Measurements from ENCODE around the gene DDIT3. TPM values are rescaled to one million over a fixed set of nuclear protein-coding genes. Genes with fewer than 3 reads are reported as not detected.
A peak's percentile ranks its signal among the peaks of the same experiment; 100 is the strongest.

The DDIT3 gene
- total and polyA plus RNA-seq, 2 of the 13 experiments (the other 11 are each of a cell fraction or from before 2014, with no cell fraction given) = 27.5 to 48.7 TPM

- TF ChIP-seq, protein P1, sequence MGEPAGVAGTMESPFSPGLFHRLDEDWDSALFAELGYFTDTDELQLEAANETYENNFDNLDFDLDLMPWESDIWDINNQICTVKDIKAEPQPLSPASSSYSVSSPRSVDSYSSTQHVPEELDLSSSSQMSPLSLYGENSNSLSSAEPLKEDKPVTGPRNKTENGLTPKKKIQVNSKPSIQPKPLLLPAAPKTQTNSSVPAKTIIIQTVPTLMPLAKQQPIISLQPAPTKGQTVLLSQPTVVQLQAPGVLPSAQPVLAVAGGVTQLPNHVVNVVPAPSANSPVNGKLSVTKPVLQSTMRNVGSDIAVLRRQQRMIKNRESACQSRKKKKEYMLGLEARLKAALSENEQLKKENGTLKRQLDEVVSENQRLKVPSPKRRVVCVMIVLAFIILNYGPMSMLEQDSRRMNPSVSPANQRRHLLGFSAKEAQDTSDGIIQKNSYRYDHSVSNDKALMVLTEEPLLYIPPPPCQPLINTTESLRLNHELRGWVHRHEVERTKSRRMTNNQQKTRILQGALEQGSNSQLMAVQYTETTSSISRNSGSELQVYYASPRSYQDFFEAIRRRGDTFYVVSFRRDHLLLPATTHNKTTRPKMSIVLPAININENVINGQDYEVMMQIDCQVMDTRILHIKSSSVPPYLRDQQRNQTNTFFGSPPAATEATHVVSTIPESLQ (CRISPR knock-in tag; conservative IDR thresholded peaks at IDR 0.05) = no peak
- TF ChIP-seq ASH2L (IDR thresholded peaks at IDR 0.05; ENCODE audit: insufficient read length, low read depth, low read length) = peak; percentile 22
- TF ChIP-seq HOXA5 (CRISPR knock-in tag; IDR thresholded peaks at IDR 0.05) = no peak
- TF ChIP-seq NFIB (CRISPR knock-in tag; IDR thresholded peaks at IDR 0.05; ENCODE audit: borderline replicate concordance) = no peak
- TF ChIP-seq, protein P2, sequence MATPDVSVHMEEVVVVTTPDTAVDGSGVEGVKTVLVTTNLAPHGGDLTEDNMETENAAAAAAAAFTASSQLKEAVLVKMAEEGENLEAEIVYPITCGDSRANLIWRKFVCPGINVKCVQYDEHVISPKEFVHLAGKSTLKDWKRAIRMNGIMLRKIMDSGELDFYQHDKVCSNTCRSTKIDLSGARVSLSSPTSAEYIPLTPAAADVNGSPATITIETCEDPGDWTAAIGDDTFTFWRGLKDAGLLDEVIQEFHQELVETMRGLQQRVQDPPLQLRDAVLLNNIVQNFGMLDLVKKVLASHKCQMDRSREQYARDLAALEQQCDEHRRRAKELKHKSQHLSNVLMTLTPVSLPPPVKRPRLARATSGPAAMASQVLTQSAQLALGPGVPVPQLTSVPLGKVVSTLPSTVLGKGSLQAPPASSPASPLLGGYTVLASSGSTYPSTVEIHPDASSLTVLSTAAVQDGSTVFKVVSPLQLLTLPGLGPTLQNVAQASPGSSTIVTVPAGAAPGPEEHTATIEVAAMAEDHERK (CRISPR knock-in tag; IDR thresholded peaks at IDR 0.05; ENCODE audit: low read depth) = no peak
- TF ChIP-seq DMAP1 (CRISPR knock-in tag; IDR thresholded peaks at IDR 0.05) = no peak
- 0 out of 2 replicates have a peak, but pooled peaks have one; percentile 6 for TF ChIP-seq ZNF501 (CRISPR knock-in tag; IDR thresholded peaks at IDR 0.05)
- 0 out of 2 replicates have a peak, but pooled peaks have one; percentile 28 for TF ChIP-seq POLR2AphosphoS2 (IDR thresholded peaks at IDR 0.05; ENCODE audit: low read depth, low read length)
- TF ChIP-seq, protein P3, sequence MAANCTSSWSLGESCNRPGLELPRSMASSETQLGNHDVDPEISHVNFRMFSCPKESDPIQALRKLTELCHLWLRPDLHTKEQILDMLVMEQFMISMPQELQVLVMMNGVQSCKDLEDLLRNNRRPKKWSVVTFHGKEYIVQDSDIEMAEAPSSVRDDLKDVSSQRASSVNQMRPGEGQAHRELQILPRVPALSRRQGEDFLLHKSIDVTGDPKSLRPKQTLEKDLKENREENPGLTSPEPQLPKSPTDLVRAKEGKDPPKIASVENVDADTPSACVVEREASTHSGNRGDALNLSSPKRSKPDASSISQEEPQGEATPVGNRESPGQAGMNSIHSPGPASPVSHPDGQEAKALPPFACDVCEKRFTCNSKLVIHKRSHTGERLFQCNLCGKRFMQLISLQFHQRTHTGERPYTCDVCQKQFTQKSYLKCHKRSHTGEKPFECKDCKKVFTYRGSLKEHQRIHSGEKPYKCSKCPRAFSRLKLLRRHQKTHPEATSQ (CRISPR knock-in tag; IDR thresholded peaks at IDR 0.05; ENCODE audit: borderline replicate concordance) = no peak
- TF ChIP-seq, protein P4, sequence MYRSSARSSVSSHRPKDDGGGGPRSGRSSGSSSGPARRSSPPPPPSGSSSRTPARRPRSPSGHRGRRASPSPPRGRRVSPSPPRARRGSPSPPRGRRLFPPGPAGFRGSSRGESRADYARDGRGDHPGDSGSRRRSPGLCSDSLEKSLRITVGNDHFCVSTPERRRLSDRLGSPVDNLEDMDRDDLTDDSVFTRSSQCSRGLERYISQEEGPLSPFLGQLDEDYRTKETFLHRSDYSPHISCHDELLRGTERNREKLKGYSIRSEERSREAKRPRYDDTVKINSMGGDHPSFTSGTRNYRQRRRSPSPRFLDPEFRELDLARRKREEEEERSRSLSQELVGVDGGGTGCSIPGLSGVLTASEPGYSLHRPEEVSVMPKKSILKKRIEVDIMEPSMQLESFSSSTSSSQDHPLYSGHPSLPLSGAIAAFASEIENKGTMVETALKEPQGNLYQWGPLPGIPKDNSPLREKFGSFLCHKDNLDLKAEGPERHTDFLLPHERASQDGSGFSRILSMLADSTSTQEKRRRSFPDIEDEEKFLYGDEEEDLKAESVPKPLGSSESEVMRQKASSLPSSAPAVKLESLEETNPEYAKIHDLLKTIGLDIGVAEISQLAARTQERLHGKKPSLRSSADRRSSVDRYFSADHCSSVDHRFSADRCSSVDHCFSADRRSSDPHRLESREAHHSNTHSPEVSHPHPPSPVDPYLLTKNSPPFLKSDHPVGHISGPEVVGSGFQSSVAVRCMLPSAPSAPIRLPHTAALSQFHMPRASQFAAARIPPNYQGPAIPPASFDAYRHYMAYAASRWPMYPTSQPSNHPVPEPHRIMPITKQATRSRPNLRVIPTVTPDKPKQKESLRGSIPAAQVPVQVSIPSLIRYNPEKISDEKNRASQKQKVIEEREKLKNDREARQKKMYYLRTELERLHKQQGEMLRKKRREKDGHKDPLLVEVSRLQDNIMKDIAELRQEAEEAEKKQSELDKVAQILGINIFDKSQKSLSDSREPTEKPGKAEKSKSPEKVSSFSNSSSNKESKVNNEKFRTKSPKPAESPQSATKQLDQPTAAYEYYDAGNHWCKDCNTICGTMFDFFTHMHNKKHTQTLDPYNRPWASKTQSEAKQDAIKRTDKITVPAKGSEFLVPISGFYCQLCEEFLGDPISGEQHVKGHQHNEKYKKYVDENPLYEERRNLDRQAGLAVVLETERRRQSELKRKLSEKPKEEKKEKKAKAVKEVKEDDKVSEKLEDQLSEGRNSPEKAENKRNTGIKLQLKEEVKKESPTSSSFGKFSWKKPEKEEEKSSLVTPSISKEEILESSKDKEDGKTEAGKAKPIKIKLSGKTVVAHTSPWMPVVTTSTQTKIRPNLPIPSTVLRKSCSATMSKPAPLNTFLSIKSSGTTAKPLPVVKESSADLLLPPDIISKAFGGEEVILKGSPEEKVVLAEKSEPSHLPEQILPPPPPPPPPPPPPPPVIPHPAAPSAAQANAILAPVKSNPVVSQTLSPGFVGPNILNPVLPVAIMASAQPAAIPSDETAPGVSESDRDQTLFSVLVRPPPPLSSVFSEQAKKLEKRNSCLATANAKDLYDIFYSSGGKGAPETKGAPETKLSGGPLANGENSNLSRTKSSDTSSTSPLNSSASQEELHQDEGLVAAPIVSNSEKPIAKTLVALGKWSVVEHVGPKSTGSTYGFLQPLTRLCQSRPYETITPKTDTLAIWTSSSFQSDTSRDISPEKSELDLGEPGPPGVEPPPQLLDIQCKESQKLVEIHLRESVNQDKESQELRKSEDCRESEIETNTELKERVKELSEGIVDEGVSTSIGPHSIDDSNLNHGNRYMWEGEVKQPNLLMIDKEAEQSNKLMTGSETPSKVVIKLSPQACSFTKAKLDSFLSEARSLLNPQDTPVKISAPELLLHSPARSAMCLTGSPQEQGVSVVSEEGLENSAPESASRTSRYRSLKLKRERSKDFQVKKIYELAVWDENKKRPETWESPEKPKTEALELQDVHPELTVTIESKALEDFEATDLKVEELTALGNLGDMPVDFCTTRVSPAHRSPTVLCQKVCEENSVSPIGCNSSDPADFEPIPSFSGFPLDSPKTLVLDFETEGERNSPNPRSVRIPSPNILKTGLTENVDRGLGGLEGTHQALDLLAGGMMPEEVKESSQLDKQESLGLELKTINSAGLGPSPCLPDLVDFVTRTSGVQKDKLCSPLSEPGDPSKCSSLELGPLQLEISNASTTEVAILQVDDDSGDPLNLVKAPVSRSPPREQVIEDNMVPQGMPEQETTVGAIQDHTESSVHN (CRISPR knock-in tag; IDR thresholded peaks at IDR 0.05) = no peak
- TF ChIP-seq MED13 (CRISPR knock-in tag; IDR thresholded peaks at IDR 0.05) = no peak
- TF ChIP-seq HDAC1 (CRISPR knock-in tag; IDR thresholded peaks at IDR 0.05) = no peak
- TF ChIP-seq ZNF678 (CRISPR knock-in tag; IDR thresholded peaks at IDR 0.05) = 0 out of 2 replicates have a peak, but pooled peaks have one; percentile 32
- TF ChIP-seq SP4 (CRISPR knock-in tag; IDR thresholded peaks at IDR 0.05) = 0 out of 2 replicates have a peak, but pooled peaks have one; percentile 10
- TF ChIP-seq ATM (IDR thresholded peaks at IDR 0.05; ENCODE audit: borderline replicate concordance) = no peak
- TF ChIP-seq SP5 (CRISPR knock-in tag; IDR thresholded peaks at IDR 0.05; ENCODE audit: borderline replicate concordance, low read depth) = no peak
- peak; percentile 82 for TF ChIP-seq ZNF343 (CRISPR knock-in tag; IDR thresholded peaks at IDR 0.05)
- no peak for TF ChIP-seq TEAD2 (CRISPR knock-in tag; IDR thresholded peaks at IDR 0.05)
These were observed 1.3 kb upstream of the DDIT3 start (continued) for GRCh38 chr12:57521525-57522010.

Measured in HepG2 (cell line).